Ovary (tissue), 9 donors: ENCODE data around the gene BTBD19. TPM values are rescaled to one million over a fixed set of nuclear protein-coding genes. Genes with fewer than 3 reads are reported as not detected.
A peak's percentile ranks its signal among the peaks of the same experiment; 100 is the strongest.

Experiments
- DNase-seq, 5 donors: peaks; one replicate each; pipeline ENCODE4 v3.0.0-alpha.2; 2019 to 2020
- H3K27ac ChIP-seq, 2 donors: fragments of 200-600 bp; one replicate each; pipeline versions ENCODE4 v1.5.1 to v1.8.0; 2019 to 2022
- H3K27me3 ChIP-seq: fragments of 200-600 bp; one replicate; pipeline ENCODE4 v1.8.0; 2022
- H3K36me3 ChIP-seq: fragments of 200-600 bp; sonication (generic); one replicate; pipeline ENCODE4 v1.5.1; 2019
- H3K4me1 ChIP-seq: one replicate; pipeline ENCODE4 v1.8.1; 2013; ENCODE audit warnings: mild to moderate bottlenecking, moderate library complexity; ENCODE audit not compliant: insufficient read depth
- H3K4me3 ChIP-seq: fragments of 200-600 bp; sonication (generic); one replicate; pipeline ENCODE4 v1.5.1; 2017
- H3K9me3 ChIP-seq, 2 donors: fragments of 200-600 bp in 1 of 2; sonication (generic) in 1 of 2; one replicate each; pipeline versions ENCODE4 v1.5.1 to v1.8.1; 2013 to 2019; ENCODE audit warnings: mild to moderate bottlenecking in 1 of 2, moderate library complexity in 1 of 2
- EP300 ChIP-seq: sonication (generic); formaldehyde crosslinking; IDR thresholded peaks from one replicate; pipeline ENCODE4 v1.6.1; 2017; ENCODE audit warnings: antibody characterized with exemption
- POLR2A ChIP-seq: fragments of 450-650 bp; IDR thresholded peaks from one replicate; pipeline ENCODE4 v1.6.1; 2017; ENCODE audit warnings: antibody characterized with exemption, mild to moderate bottlenecking, moderate library complexity
- WGBS, 3 donors: extraction: QIAGEN DNeasy Blood & Tissue Kit in 1 of 3; methylation state at CpG; one replicate each; pipeline versions ENCODE4 v1.1.5 to v1.1.7; 2013 to 2017; 5-methylcytosine and 5-hydroxymethylcytosine counted together
- intact Hi-C, 4 donors: fragments of 100-400 bp; cut with DNase I; formaldehyde crosslinking; loops; one replicate each; pipeline versions ENCODE4 v1.11.0 to v1.15.1; 2022 to 2023
- polyA plus RNA-seq, 2 donors: library from polyadenylated mRNA; stranded (reverse); fragments of 200-250 nt in 1 of 2; fragments of 350-450 nt in 1 of 2; fragmentation: Illumina TruSeq in 1 of 2; extraction: RNeasy Lipid Tissue Mini Kit (QIAGEN cat#74804) in 1 of 2; gene quantifications; one replicate each; pipeline ENCODE4 v1.2.3, GENCODE V29; 2013 to 2014
- small RNA-seq: library from RNA; depleted of rRNA; stranded (forward); fragments of <200 nt; gene quantifications from one replicate; pipeline ENCODE3, GENCODE V24; 2016
- total RNA-seq, 7 donors: library from RNA; depleted of rRNA in 2 of 7; stranded (reverse); fragments of >200 nt in 2 of 7; fragmentation: NEBNext Ultra II Directional in 3 of 7; extraction: Animal tissue kit (Norgen Biotek cat#: 25700) in 3 of 7; gene quantifications; one replicate each; pipeline versions ENCODE4 v1.1.0 to v1.2.4, GENCODE V29; 2016 to 2023
- TF ChIP-seq, protein P1 (sequence below), 3 donors: fragments of 450-650 bp in 2 of 3; fragments of 200-600 bp in 1 of 3; IDR thresholded peaks; one replicate each; pipeline versions ENCODE4 v1.5.1 to v1.8.0; 2016 to 2022; ENCODE audit warnings: antibody characterized with exemption in 3 of 3, mild to moderate bottlenecking in 1 of 3
- donor health status: DM: no; HTN: no; CAD: no; lungs with moderate emphysema.
- donor health status: DM: no; HTN: no; CAD: no.
- donor health status: Bipolar disorder and iron deficiency.
- donor health status: DM: yes; HTN: yes; CAD: no.
- donor health status: DM: no; HTN: no; CAD: no.
- donor health status: DM: yes; HTN: yes; CAD: no.

Gene BTBD19
- total and polyA plus RNA-seq, 9 donors: 7.1 to 24.3 (median 15.0) TPM

DNA sequence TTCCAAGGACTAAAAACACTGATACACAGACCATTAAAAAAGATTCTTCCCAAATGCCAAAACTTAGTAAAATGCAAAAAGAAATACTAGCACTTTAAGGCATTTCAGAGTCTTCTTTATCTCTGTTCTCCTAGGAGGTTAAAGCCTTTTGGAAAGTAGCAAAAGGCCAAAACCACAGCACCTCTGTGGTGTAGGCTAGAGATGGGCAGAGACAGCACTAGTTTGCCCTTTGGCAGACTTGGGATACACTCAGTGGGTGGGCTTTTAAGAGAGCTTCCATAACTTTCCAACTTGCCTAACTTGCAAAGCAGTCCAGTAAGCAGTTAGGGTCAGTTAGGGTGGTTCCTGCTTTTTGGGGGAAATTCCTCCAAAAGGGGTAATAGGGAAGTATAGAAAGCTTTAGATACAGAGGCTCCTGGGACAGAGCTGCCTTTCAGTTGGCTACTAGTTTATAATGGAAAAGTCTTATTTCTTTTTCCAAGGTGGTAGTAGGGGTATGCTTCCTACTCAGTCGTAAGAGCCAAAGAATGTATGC lies 52.6 kb downstream of the BTBD19 start:
- Histone ChIP-seq H3K27me3 (no peaks in the 10 kb centered on the region), H3K36me3 (no peaks in the 10 kb centered on the region), H3K27ac (peak overlapping the region in 1 of 2 donors; percentile 8), H3K4me3 (no peak overlapping the region), H3K4me1 (peaks cover 8% of the 10 kb centered on the region), H3K9me3 (no peaks in the 10 kb centered on the region)
- intact Hi-C loops: no loop called here
- 2 to 16% (median 5%) methylated on average over 1 of the region's 1 CpG for WGBS, 3 donors
- DNase-seq: no peak
- TF ChIP-seq, protein P1, sequence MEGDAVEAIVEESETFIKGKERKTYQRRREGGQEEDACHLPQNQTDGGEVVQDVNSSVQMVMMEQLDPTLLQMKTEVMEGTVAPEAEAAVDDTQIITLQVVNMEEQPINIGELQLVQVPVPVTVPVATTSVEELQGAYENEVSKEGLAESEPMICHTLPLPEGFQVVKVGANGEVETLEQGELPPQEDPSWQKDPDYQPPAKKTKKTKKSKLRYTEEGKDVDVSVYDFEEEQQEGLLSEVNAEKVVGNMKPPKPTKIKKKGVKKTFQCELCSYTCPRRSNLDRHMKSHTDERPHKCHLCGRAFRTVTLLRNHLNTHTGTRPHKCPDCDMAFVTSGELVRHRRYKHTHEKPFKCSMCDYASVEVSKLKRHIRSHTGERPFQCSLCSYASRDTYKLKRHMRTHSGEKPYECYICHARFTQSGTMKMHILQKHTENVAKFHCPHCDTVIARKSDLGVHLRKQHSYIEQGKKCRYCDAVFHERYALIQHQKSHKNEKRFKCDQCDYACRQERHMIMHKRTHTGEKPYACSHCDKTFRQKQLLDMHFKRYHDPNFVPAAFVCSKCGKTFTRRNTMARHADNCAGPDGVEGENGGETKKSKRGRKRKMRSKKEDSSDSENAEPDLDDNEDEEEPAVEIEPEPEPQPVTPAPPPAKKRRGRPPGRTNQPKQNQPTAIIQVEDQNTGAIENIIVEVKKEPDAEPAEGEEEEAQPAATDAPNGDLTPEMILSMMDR (IDR thresholded peaks at IDR 0.05): no peak
- TF ChIP-seq EP300 (no peak), POLR2A (no peak)

GRCh38 chr1:44862829-44863401 lies 54.6 kb downstream of the BTBD19 start:
- WGBS, 3 donors: 64 to 75% (median 65%) methylated on average over 5 of the region's 5 CpGs

More at GRCh38 chr1:44862829-44863401, 54.6 kb downstream of the BTBD19 start:
- no peak overlapping the region for H3K4me3 ChIP-seq
- intact Hi-C loops: no loop called here
- H3K36me3 ChIP-seq: no peaks in the 10 kb centered on the region
- H3K9me3 ChIP-seq: no peaks in the 10 kb centered on the region
- H3K27ac ChIP-seq: peak overlapping the region in 1 of 2 donors; percentile 27
- DNase-seq: no peak
- TF ChIP-seq, protein P1 (IDR thresholded peaks at IDR 0.05): no peak
- TF ChIP-seq POLR2A (no peak), EP300 (no peak)
- peaks cover 8% of the 10 kb centered on the region for H3K4me1 ChIP-seq
- no peaks in the 10 kb centered on the region for H3K27me3 ChIP-seq

Small RNAs within 50 kb of the gene (small RNA-seq; reads per million reads assigned to genes)
- gene AL136380.1 (not detected), gene SNORD38A (524 reads per million, percentile 96 among the genes with 10 or more reads in this experiment), gene SNORD38B (not detected), gene SNORD46 (1,363 reads per million, percentile 97 among the genes with 10 or more reads in this experiment), gene SNORD55 (not detected)

Other genes starting within 250 kb of the BTBD19 start
- gene TMEM53, start 134.0 kb upstream of the BTBD19 start, total RNA-seq: 10 to 100 TPM in 5 of 7 donors, 1 to 10 TPM in 2; 5.1 to 17.9 (median 11.4) TPM
- 10 to 100 TPM in 1 of 2 donors, 1 to 10 TPM in 1; 4.1 to 13.8 TPM for gene TMEM53, start 134.0 kb upstream of the BTBD19 start, polyA plus RNA-seq
- gene ARMH1, start 133.8 kb upstream of the BTBD19 start, total RNA-seq: 10 to 100 TPM in 1 of 7 donors, 1 to 10 TPM in 6; 3.1 to 13.8 (median 5.7) TPM
- gene ARMH1, start 133.8 kb upstream of the BTBD19 start, polyA plus RNA-seq: 1 to 10 TPM; 3.3 to 9.6 TPM
- not detected for gene RNU5D-1, start 77.4 kb upstream of the BTBD19 start, total RNA-seq
- not detected for gene RNU5D-1, start 77.4 kb upstream of the BTBD19 start, polyA plus RNA-seq
- gene KIF2C, start 68.7 kb upstream of the BTBD19 start, total RNA-seq: 1 to 10 TPM in 2 of 7 donors, under 1 TPM in 5; 0.23 to 1.4 (median 0.53) TPM
- gene KIF2C, start 68.7 kb upstream of the BTBD19 start, polyA plus RNA-seq: 1 to 10 TPM in 1 of 2 donors, under 1 TPM in 1; 0.96 to 1.5 TPM
- over 10,000 TPM in 1 of 7 donors, 1,000 to 10,000 TPM in 6; 5,023 to 10,301 (median 5,328) TPM for gene RPS8, start 33.0 kb upstream of the BTBD19 start, total RNA-seq
- 1,000 to 10,000 TPM; 3,305 to 7,199 TPM for gene RPS8, start 33.0 kb upstream of the BTBD19 start, polyA plus RNA-seq
- 1 to 10 TPM in 3 of 7 donors, under 1 TPM in 4; 0.50 to 1.7 (median 0.67) TPM for gene BEST4, start 20.4 kb upstream of the BTBD19 start, total RNA-seq
- under 1 TPM; 0.25 to 0.29 TPM for gene BEST4, start 20.4 kb upstream of the BTBD19 start, polyA plus RNA-seq
- 10 to 100 TPM; 12.3 to 68.6 (median 25.2) TPM for gene PLK3, start 8.1 kb upstream of the BTBD19 start, total RNA-seq
- gene PLK3, start 8.1 kb upstream of the BTBD19 start, polyA plus RNA-seq: 1 to 10 TPM; 4.2 to 9.7 TPM
- 10 to 100 TPM in 1 of 7 donors, 1 to 10 TPM in 2, under 1 TPM in 4; 0.35 to 23.7 (median 0.84) TPM for gene DYNLT4, start 1.2 kb upstream of the BTBD19 start, total RNA-seq
- gene DYNLT4, start 1.2 kb upstream of the BTBD19 start, polyA plus RNA-seq: under 1 TPM in 1 of 2 donors, not detected in 1; 0.22 TPM
- gene PTCH2, start 34.7 kb downstream of the BTBD19 start, total RNA-seq: 10 to 100 TPM in 5 of 7 donors, 1 to 10 TPM in 2; 1.8 to 21.2 (median 10.7) TPM
- gene PTCH2, start 34.7 kb downstream of the BTBD19 start, polyA plus RNA-seq: 10 to 100 TPM in 1 of 2 donors, 1 to 10 TPM in 1; 2.4 to 14.0 TPM
- 10 to 100 TPM; 15.0 to 34.5 (median 22.7) TPM for gene EIF2B3, start 178.1 kb downstream of the BTBD19 start, total RNA-seq
- 10 to 100 TPM; 14.7 to 26.9 TPM for gene EIF2B3, start 178.1 kb downstream of the BTBD19 start, polyA plus RNA-seq
- gene HECTD3, start 202.8 kb downstream of the BTBD19 start, total RNA-seq: 10 to 100 TPM; 20.9 to 46.0 (median 36.1) TPM
- 10 to 100 TPM; 27.7 to 45.0 TPM for gene HECTD3, start 202.8 kb downstream of the BTBD19 start, polyA plus RNA-seq
- gene UROD, start 203.7 kb downstream of the BTBD19 start, total RNA-seq: 10 to 100 TPM; 69.2 to 92.3 (median 74.7) TPM
- 10 to 100 TPM; 82.3 to 97.2 TPM for gene UROD, start 203.7 kb downstream of the BTBD19 start, polyA plus RNA-seq